CD14-positive monocyte (primary cell): ENCODE data around the gene NHERF2. TPM values are rescaled to one million over a fixed set of nuclear protein-coding genes. Genes with fewer than 3 reads are reported as not detected.
A peak's percentile ranks its signal among the peaks of the same experiment; 100 is the strongest.

Source experiments
- DNase-seq, 3 donors: peaks; one replicate each; pipeline ENCODE4 v3.0.0-alpha.2; 2011 to 2022
- H2AFZ ChIP-seq: 2 replicates; pipeline ENCODE4 v1.6.0; 2012; ENCODE audit warnings: mild to moderate bottlenecking, low read depth, low read length, inconsistent platforms; ENCODE audit not compliant: insufficient read depth, poor library complexity, severe bottlenecking
- H3K27ac ChIP-seq, 2 donors: 1 replicate in 1 of 2; 2 replicates in 1 of 2; pipeline ENCODE4 v1.5.1; 2012 to 2013; ENCODE audit warnings: low read length in 2 of 2, control low read depth in 1 of 2, inconsistent platforms in 1 of 2, low read depth in 1 of 2, mild to moderate bottlenecking in 1 of 2
- H3K27me3 ChIP-seq, 2 donors: one replicate each; pipeline versions ENCODE4 v1.6.0 to v1.6.1; 2011 to 2013; ENCODE audit warnings: low read length in 2 of 2; ENCODE audit not compliant: control insufficient read depth in 2 of 2, insufficient read depth in 2 of 2
- H3K36me3 ChIP-seq, 2 donors: replicated peaks in 1 of 2; 1 replicate in 1 of 2; 2 replicates in 1 of 2; pipeline versions ENCODE4 v1.5.1 to v1.6.1; 2012 to 2013; ENCODE audit warnings: low read length in 2 of 2, control low read depth in 1 of 2, inconsistent platforms in 1 of 2, mild to moderate bottlenecking in 1 of 2; ENCODE audit not compliant: insufficient read depth in 2 of 2, control insufficient read depth in 1 of 2
- H3K4me1 ChIP-seq, 2 donors: 1 replicate in 1 of 2; 2 replicates in 1 of 2; pipeline versions ENCODE4 v1.5.1 to v1.6.1; 2012 to 2013; ENCODE audit warnings: low read length in 2 of 2, control low read depth in 1 of 2, inconsistent platforms in 1 of 2, mild to moderate bottlenecking in 1 of 2, moderate library complexity in 1 of 2; ENCODE audit not compliant: insufficient read depth in 2 of 2, control insufficient read depth in 1 of 2
- H3K4me2 ChIP-seq: replicated peaks from 2 replicates; pipeline ENCODE3; 2012; ENCODE audit warnings: low read length, moderate library complexity, mild to moderate bottlenecking; ENCODE audit not compliant: poor library complexity, severe bottlenecking; ENCODE audit errors: extremely low read depth
- H3K4me3 ChIP-seq, 3 experiments: fragments of 200-600 bp in 1 of 3; sonication (generic) in 1 of 3; replicated peaks in 1 of 3; 1 replicate in 2 of 3; 2 replicates in 1 of 3; pipeline ENCODE4 v1.5.1; 2011 to 2013; ENCODE audit warnings: low read length in 3 of 3, mild to moderate bottlenecking in 3 of 3, control low read depth in 2 of 3, low read depth in 2 of 3, inconsistent platforms in 1 of 3, moderate library complexity in 1 of 3
- H3K79me2 ChIP-seq: 2 replicates; pipeline ENCODE4 v1.6.0; 2012; ENCODE audit warnings: mild to moderate bottlenecking, control low read depth, inconsistent platforms, low read length, moderate library complexity; ENCODE audit not compliant: insufficient read depth
- H3K9ac ChIP-seq: 2 replicates; pipeline ENCODE4 v1.6.0; 2017; ENCODE audit warnings: low read length, mild to moderate bottlenecking; ENCODE audit not compliant: insufficient read depth, poor library complexity, severe bottlenecking
- H3K9me3 ChIP-seq, 2 donors: replicated peaks in 1 of 2; 1 replicate in 1 of 2; 2 replicates in 1 of 2; pipeline versions ENCODE4 v1.5.1 to v1.6.1; 2012 to 2013; ENCODE audit warnings: low read length in 2 of 2, control low read depth in 1 of 2; ENCODE audit not compliant: control insufficient read depth in 1 of 2, insufficient read depth in 1 of 2
- H4K20me1 ChIP-seq: 2 replicates; pipeline ENCODE4 v1.6.0; 2012; ENCODE audit warnings: mild to moderate bottlenecking, low read length, control low read depth, moderate library complexity; ENCODE audit not compliant: insufficient read depth
- H3K27ac Mint-ChIP-seq, 7 donors: one replicate each; pipeline ENCODE4 v1.8.0; 2020; ENCODE audit warnings: mild to moderate bottlenecking in 7 of 7, mixed read lengths in 7 of 7, moderate library complexity in 6 of 7, inconsistent platforms in 2 of 7
- H3K27me3 Mint-ChIP-seq, 3 donors: one replicate each; pipeline ENCODE4 v1.8.0; 2021 to 2022; ENCODE audit warnings: low read depth in 3 of 3, mild to moderate bottlenecking in 3 of 3, mixed read lengths in 3 of 3, moderate library complexity in 3 of 3, inconsistent platforms in 1 of 3
- H3K36me3 Mint-ChIP-seq, 2 donors: one replicate each; pipeline ENCODE4 v1.8.0; 2020; ENCODE audit warnings: mixed read lengths in 2 of 2, inconsistent platforms in 1 of 2, mild to moderate bottlenecking in 1 of 2
- H3K4me1 Mint-ChIP-seq: one replicate; pipeline ENCODE4 v1.8.0; 2020; ENCODE audit warnings: mild to moderate bottlenecking, mixed read lengths
- H3K4me3 Mint-ChIP-seq, 2 donors: one replicate each; pipeline ENCODE4 v1.8.0; 2020; ENCODE audit warnings: mild to moderate bottlenecking in 2 of 2, mixed read lengths in 2 of 2, moderate library complexity in 1 of 2
- H3K9me3 Mint-ChIP-seq, 7 donors: one replicate each; pipeline ENCODE4 v1.8.0; 2020 to 2022; ENCODE audit warnings: mixed read lengths in 7 of 7, mild to moderate bottlenecking in 6 of 7, moderate library complexity in 6 of 7, inconsistent platforms in 2 of 7
- WGBS: methylation state at CpG from one replicate; pipeline ENCODE4 v1.1.5; 2013; ENCODE audit warnings: missing lambda C conversion rate; ENCODE audit not compliant: insufficient coverage; 5-methylcytosine and 5-hydroxymethylcytosine counted together
- intact Hi-C, 2 donors: fragments of 100-400 bp; cut with micrococcal nuclease; formaldehyde crosslinking; loops; one replicate each; pipeline versions ENCODE4 v1.15.0 to v1.15.1; 2023
- polyA plus RNA-seq, 3 donors: library from polyadenylated mRNA; depleted of rRNA in 1 of 3; unstranded in 2 of 3; stranded (reverse) in 1 of 3; fragments of 300-500 nt in 2 of 3; fragments of >200 nt in 1 of 3; fragmentation: Illumina TruSeq in 2 of 3; gene quantifications; 1 replicate in 2 of 3; 2 replicates in 1 of 3; pipeline ENCODE4 v1.2.3, GENCODE V29; 2012 to 2021
- TF ChIP-seq, protein P1 (sequence below): fragments of 200-600 bp; IDR thresholded peaks from one replicate; pipeline ENCODE4 v1.8.0; 2022; ENCODE audit warnings: antibody characterized with exemption, mild to moderate bottlenecking

NHERF2 gene
- polyA plus RNA-seq, 3 donors = 0.66 to 8.2 (median 0.78) TPM

DNA sequence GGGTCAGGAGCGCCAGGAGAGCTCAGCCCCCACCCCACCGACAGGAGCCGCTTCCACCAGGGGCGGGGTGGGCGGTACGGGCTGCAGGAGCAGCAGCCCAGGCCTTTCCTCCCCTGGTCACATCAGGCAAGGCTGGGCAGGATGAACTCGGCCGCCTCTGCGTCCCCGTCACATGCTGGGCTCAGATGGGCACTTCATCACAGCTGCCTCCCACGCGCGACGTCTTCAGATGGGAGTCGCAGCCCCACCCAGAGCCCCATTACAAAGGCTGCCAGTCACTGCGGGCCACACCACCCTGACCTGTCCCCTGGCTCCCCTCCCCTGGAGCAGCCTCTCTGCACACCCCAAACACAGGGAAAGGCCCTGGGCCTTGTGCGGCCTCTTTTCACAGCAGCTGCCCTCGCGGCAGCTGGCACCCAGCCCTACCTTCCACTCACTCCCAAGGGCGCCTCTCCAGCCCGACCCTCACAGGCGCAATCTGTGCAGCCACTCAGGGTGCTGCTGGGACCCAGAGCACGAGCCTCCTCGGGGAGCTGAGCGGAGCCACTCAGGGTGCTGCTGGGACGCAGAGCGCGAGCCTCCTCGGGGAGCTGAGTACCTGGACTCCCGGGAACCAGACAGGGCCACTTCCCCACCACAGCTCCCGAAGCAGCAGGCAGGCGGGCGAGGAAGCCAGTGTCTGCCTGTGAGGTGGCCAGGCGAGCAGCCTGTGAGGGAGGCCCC is 21.7 kb upstream of the NHERF2 start:
- peaks cover 67% of the 10 kb centered on the region for H4K20me1 ChIP-seq
- intact Hi-C loops = loop anchor here (5.0 to 10.0 kb wide), 4 partner anchors 42 to 250 kb away; partner anchors contain the start of genes ECI1 (in 1 of the 2), NTHL1 (in 1 of the 2) and TSC2 (in 1 of the 2)
- Mint-ChIP-seq H3K9me3 (peaks cover 0 to 2% (median 0%) of the 10 kb centered on the region in 7 donors), H3K27ac (peak overlapping the region in 1 of 7 donors; percentile 50), H3K4me1 (peaks cover 43% of the 10 kb centered on the region), H3K27me3 (peaks cover 0 to 1% (median 0%) of the 10 kb centered on the region in 3 donors), H3K36me3 (peaks cover 21 to 36% of the 10 kb centered on the region in 2 donors), H3K4me3 (no peak overlapping the region)
- no peak overlapping the region for H3K4me2 ChIP-seq
- TF ChIP-seq, protein P1, sequence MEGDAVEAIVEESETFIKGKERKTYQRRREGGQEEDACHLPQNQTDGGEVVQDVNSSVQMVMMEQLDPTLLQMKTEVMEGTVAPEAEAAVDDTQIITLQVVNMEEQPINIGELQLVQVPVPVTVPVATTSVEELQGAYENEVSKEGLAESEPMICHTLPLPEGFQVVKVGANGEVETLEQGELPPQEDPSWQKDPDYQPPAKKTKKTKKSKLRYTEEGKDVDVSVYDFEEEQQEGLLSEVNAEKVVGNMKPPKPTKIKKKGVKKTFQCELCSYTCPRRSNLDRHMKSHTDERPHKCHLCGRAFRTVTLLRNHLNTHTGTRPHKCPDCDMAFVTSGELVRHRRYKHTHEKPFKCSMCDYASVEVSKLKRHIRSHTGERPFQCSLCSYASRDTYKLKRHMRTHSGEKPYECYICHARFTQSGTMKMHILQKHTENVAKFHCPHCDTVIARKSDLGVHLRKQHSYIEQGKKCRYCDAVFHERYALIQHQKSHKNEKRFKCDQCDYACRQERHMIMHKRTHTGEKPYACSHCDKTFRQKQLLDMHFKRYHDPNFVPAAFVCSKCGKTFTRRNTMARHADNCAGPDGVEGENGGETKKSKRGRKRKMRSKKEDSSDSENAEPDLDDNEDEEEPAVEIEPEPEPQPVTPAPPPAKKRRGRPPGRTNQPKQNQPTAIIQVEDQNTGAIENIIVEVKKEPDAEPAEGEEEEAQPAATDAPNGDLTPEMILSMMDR = no peak
- no peak for DNase-seq
- 69% methylated on average over 34 of the region's 34 CpGs for WGBS
- no peaks in the 10 kb centered on the region for H3K27me3 ChIP-seq
- H3K4me3 ChIP-seq = no peak overlapping the region
- no peaks in the 10 kb centered on the region for H3K9me3 ChIP-seq
- peaks cover 31 to 57% of the 10 kb centered on the region in 2 donors for H3K4me1 ChIP-seq
- no peak overlapping the region for H3K9ac ChIP-seq
- no peak overlapping the region for H2AFZ ChIP-seq
- H3K79me2 ChIP-seq = peaks cover 60% of the 10 kb centered on the region
- H3K36me3 ChIP-seq = peaks cover 31 to 35% of the 10 kb centered on the region in 2 donors
- no peak overlapping the region for H3K27ac ChIP-seq

- intact Hi-C loops = loop anchor here (5.0 to 10.0 kb wide), 4 partner anchors 42 to 249 kb away; partner anchors contain the start of genes ECI1 (in 1 of the 2), NTHL1 (in 1 of the 2) and TSC2 (in 1 of the 2)
- peaks cover 50% of the 10 kb centered on the region for H3K4me1 Mint-ChIP-seq
- H3K36me3 Mint-ChIP-seq = peaks cover 20 to 29% of the 10 kb centered on the region in 2 donors
- Histone ChIP-seq H3K79me2 (peaks cover 60% of the 10 kb centered on the region), H3K27ac (no peak overlapping the region), H3K36me3 (peaks cover 26 to 29% of the 10 kb centered on the region in 2 donors), H3K4me3 (no peak overlapping the region), H3K27me3 (no peaks in the 10 kb centered on the region), H3K9me3 (no peaks in the 10 kb centered on the region), H3K4me2 (no peak overlapping the region), H3K9ac (no peak overlapping the region), H2AFZ (no peak overlapping the region), H4K20me1 (peaks cover 67% of the 10 kb centered on the region), H3K4me1 (peaks cover 38 to 64% of the 10 kb centered on the region in 2 donors)
- H3K27ac Mint-ChIP-seq = peak overlapping the region in 1 of 7 donors; percentile 23
- DNase-seq = peak in 2 of 3 donors; percentile 33 to 41
- TF ChIP-seq, protein P1 = peak; percentile 65
- peaks cover 0 to 2% (median 0%) of the 10 kb centered on the region in 7 donors for H3K9me3 Mint-ChIP-seq
- 34% methylated on average over 20 of the region's 21 CpGs for WGBS
- H3K27me3 Mint-ChIP-seq = peaks cover 0 to 1% (median 0%) of the 10 kb centered on the region in 3 donors
- no peak overlapping the region for H3K4me3 Mint-ChIP-seq
These were observed 21.1 kb upstream of the NHERF2 start for GRCh38 chr16:2005646-2006045.
